Measurements from ENCODE around the gene NAXE. TPM values are rescaled to one million over a fixed set of nuclear protein-coding genes. Genes with fewer than 3 reads are reported as not detected.

NAXE gene
- total RNA-seq, 1 experiment from 2014 or later, result 261 TPM

DNA sequence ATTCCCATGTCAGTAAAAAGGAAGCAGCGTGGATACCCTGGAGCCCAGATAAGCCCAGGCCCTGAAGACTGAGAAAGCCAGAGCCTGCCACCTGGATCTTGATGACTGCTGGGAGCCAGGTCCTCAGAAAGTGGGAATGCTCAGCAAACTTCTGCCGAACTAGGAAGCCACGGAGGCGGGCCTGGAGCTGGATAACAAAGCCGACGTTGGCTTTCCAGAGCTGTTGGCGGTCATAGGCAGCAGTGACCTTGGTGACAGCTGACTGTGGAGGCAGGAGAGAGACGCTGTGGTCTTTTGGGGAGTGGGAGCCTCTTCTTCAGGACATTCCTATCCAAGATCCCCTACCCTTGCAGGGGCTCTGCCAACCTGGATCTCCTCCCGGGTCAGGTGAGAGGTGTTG is 43.6 kb upstream of the NAXE start:
- Histone ChIP-seq H3K4me2 (ENCODE audit: low read length) (no peak overlapping the region), H4K20me1 (ENCODE audit: low read length) (no peaks in the 10 kb centered on the region), H3F3A (ENCODE audit: low read length, unreplicated experiment) (no peaks in the 10 kb centered on the region), H3K36me3 (ENCODE audit: low read depth, low read length) (peaks cover 75% of the 10 kb centered on the region), H3K9me2 (replicated peaks; ENCODE audit: low read length) (no peaks in the 10 kb centered on the region), H3K27me3 (ENCODE audit: low read length) (no peaks in the 10 kb centered on the region), H3K9me3 (ENCODE audit: low read length) (no peaks in the 10 kb centered on the region), H3K79me2 (ENCODE audit: low read length) (no peaks in the 10 kb centered on the region), H3K4me1 (ENCODE audit: insufficient read depth, low read length) (peaks cover 20% of the 10 kb centered on the region), H3K4me3 (ENCODE audit: low read length) (no peak overlapping the region), H3K9ac (ENCODE audit: low read length) (no peak overlapping the region), H2AFZ (ENCODE audit: low read length) (no peak overlapping the region), H3K27ac (ENCODE audit: low read length) (no peak overlapping the region)
- no peak for ATAC-seq
- no peak for TF ChIP-seq EZH2 (IDR thresholded peaks at IDR 0.05; ENCODE audit: low read length, unreplicated experiment)
- no peak for TF ChIP-seq EZH2phosphoT487 (IDR thresholded peaks at IDR 0.05; ENCODE audit: borderline replicate concordance, low read length)
- no peak for TF ChIP-seq CTCF (conservative IDR thresholded peaks at IDR 0.05; ENCODE audit: low read depth, low read length)
- no TSS peak for BruUV-seq (replicated peaks)
- intact Hi-C loops (cut with micrococcal nuclease), result no loop called here
- CTCF ChIA-PET, result no interaction called here
- no peak for DNase-seq
- POLR2A ChIA-PET (ENCODE audit: unreplicated experiment), result no interaction called here

- no peaks in the 10 kb centered on the region for H3K9me2 ChIP-seq (replicated peaks; ENCODE audit: low read length)
- no peaks in the 10 kb centered on the region for H3K9me3 ChIP-seq (ENCODE audit: low read length)
- no peaks in the 10 kb centered on the region for H3F3A ChIP-seq (ENCODE audit: low read length, unreplicated experiment)
- BruUV-seq (replicated peaks), result no TSS peak
- ChIA-PET POLR2A (ENCODE audit: unreplicated experiment) (no interaction called here), CTCF (no interaction called here)
- DNase-seq (no peak), ATAC-seq (no peak)
- H3K27ac ChIP-seq (ENCODE audit: low read length), result no peak overlapping the region
- peaks cover 74% of the 10 kb centered on the region for H3K36me3 ChIP-seq (ENCODE audit: low read depth, low read length)
- H3K9ac ChIP-seq (ENCODE audit: low read length), result no peak overlapping the region
- no peaks in the 10 kb centered on the region for H3K27me3 ChIP-seq (ENCODE audit: low read length)
- H3K4me1 ChIP-seq (ENCODE audit: insufficient read depth, low read length), result peaks cover 21% of the 10 kb centered on the region
- H4K20me1 ChIP-seq (ENCODE audit: low read length), result no peaks in the 10 kb centered on the region
- H3K4me2 ChIP-seq (ENCODE audit: low read length), result no peak overlapping the region
- no peak for TF ChIP-seq EZH2phosphoT487 (IDR thresholded peaks at IDR 0.05; ENCODE audit: borderline replicate concordance, low read length)
- no peak for TF ChIP-seq CTCF (conservative IDR thresholded peaks at IDR 0.05; ENCODE audit: low read depth, low read length)
- TF ChIP-seq EZH2 (IDR thresholded peaks at IDR 0.05; ENCODE audit: low read length, unreplicated experiment), result no peak
- H3K79me2 ChIP-seq (ENCODE audit: low read length), result no peaks in the 10 kb centered on the region
- H2AFZ ChIP-seq (ENCODE audit: low read length), result no peak overlapping the region
- intact Hi-C loops (cut with micrococcal nuclease), result no loop called here
- H3K4me3 ChIP-seq (ENCODE audit: low read length), result no peak overlapping the region
These were observed 42.2 kb upstream of the NAXE start for GRCh38 chr1:156549390-156549789.

DNA sequence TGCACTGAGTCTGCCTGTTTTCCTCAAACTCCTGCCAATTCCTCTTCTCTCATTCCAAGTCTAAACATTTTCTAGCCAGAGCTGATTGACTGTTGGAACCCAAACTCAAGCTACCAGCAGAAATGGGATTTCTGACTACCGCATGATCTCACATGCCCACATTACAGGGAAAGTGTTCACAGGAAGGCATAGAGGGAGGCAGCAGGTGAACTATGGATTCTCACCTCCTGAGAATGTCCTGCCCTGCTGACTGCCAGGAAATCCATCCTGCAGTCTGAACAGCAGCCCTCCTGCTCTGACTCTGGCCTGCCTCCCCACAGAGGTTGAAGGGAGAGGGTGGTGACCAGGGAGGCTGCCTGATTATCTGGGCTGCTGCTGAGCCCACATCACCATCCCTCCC is 41.7 kb upstream of the NAXE start:
- Histone ChIP-seq H3K4me2 (ENCODE audit: low read length) (no peak overlapping the region), H3K27ac (ENCODE audit: low read length) (no peak overlapping the region), H3K4me3 (ENCODE audit: low read length) (no peak overlapping the region), H4K20me1 (ENCODE audit: low read length) (no peaks in the 10 kb centered on the region), H3K36me3 (ENCODE audit: low read depth, low read length) (peaks cover 72% of the 10 kb centered on the region), H3K9ac (ENCODE audit: low read length) (no peak overlapping the region), H3K79me2 (ENCODE audit: low read length) (no peaks in the 10 kb centered on the region), H3K4me1 (ENCODE audit: insufficient read depth, low read length) (peaks cover 21% of the 10 kb centered on the region), H3K9me2 (replicated peaks; ENCODE audit: low read length) (no peaks in the 10 kb centered on the region), H3F3A (ENCODE audit: low read length, unreplicated experiment) (no peaks in the 10 kb centered on the region), H3K27me3 (ENCODE audit: low read length) (no peaks in the 10 kb centered on the region), H2AFZ (ENCODE audit: low read length) (no peak overlapping the region), H3K9me3 (ENCODE audit: low read length) (no peaks in the 10 kb centered on the region)
- intact Hi-C loops (cut with micrococcal nuclease), result no loop called here
- ChIA-PET POLR2A (ENCODE audit: unreplicated experiment) (no interaction called here), CTCF (no interaction called here)
- DNase-seq (no peak), ATAC-seq (no peak)
- TF ChIP-seq EZH2phosphoT487 (IDR thresholded peaks at IDR 0.05; ENCODE audit: borderline replicate concordance, low read length) (no peak), EZH2 (IDR thresholded peaks at IDR 0.05; ENCODE audit: low read length, unreplicated experiment) (no peak), CTCF (conservative IDR thresholded peaks at IDR 0.05; ENCODE audit: low read depth, low read length) (no peak)
- no TSS peak for BruUV-seq (replicated peaks)

Data from PC-3 (cell line).